A673 (cell line): Measurements from ENCODE around the gene SLC43A1.

ENCODE experiments used
- CTCF ChIP-seq: fragments of 300-800, 200-600 bp; sonication (generic); conservative IDR thresholded peaks from 2 replicates; pipeline ENCODE4 v1.5.1; 2017; ENCODE audit warnings: low read depth, mild to moderate bottlenecking, antibody characterized with exemption, low read length, moderate library complexity, mixed read lengths
- EZH2 ChIP-seq: fragments of 200-600 bp; sonication (generic); IDR thresholded peaks from 2 replicates; pipeline ENCODE4 v1.6.1; 2017; ENCODE audit warnings: borderline replicate concordance, low read depth, mild to moderate bottlenecking, mixed read lengths, antibody characterized with exemption, low read length; ENCODE audit not compliant: poor library complexity, severe bottlenecking

- TF ChIP-seq CTCF (no peak), EZH2 (no peak)
These were observed 39.9 kb upstream of the SLC43A1 start for GRCh38 chr11:57555393-57555792.
